ENCODE measurements around the gene PLXND1.
A peak's percentile ranks its signal among the peaks of the same experiment; 100 is the strongest.

The PLXND1 gene

DNA sequence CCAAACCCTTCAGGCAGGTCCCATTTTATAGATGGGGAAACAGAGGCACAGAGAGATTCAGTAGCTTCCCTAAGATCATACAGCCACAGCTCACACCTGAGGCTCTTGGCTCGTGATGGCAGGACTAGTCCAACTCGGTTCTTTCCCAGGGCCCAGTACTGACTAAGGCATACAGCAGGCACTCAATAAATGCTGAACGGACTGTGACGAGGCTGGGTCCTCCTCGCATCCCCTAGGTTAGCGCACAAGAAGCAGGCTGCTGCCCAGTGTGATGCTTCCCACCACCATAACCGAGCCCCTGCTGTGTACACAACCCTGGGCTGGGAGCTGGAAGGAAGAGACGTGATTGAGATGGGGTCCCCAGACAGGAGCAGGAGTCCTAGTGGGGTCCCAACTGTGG is 24.9 kb downstream of the PLXND1 start:
- no peak for DNase-seq

DNA sequence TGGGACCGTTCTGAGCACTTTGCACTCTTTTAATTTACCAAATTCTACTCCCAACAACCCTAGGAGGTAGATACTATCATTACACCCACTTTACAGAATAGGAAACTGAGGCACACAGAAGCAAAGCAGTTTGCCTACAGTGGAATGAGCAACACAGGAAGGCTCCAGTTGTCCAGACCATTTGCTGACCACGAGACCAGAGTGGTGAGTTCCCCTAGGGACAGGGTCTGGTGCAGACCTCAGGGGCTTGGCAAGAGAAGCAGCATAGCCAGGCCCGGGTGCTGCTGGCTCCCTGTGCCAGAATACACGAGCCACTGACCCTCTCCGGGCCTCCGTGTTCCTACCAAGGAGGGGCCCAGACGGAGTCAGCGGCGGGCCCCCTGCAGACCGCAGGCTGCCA is 26.5 kb downstream of the PLXND1 start:
- DNase-seq, result no peak

DNA sequence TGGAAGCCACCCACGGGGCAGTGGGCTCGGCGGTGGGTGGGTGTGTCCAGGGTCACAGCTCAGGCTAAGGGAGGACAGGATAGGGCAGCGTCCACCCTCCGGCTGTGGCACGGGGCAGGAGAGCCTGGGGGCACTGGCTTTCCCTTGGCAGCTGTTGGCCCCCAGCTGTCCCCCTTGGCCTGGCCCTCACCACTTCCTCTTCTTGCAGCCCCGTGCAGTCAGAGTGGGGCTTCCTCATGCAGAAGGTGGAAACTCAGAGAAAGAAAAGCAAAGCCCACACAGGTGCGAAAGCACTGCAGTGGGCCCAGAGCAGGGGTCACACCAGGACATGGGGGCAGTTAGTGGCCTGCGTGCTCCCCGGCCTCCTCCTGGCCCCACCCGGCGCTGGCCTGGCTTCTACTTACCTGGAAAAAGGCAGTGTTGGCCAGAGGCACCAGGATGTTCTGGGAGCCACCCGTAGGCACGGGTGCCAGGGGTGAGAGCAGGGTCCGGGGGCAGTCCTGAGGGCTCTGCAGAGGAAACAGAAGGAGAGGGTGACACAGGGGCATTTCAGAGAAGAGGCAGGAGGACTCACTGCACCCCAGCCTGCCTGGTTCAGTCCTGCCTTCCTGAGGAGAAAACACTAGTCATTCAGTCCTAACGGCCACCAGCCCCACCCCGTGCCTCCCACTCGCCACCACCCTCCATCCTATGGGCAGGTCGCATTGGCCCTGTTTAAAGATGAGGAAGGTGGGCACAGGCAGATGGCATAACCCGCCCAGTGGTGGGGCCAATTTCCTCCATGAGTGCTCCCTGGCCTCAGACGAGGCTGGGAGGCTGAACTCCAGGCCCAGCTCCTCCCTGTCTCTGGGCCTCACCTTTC is 28.3 kb downstream of the PLXND1 start:
- no peak for DNase-seq

GRCh38 chr3:129577366-129577765 is 29.1 kb downstream of the PLXND1 start:
- no peak for DNase-seq

DNA sequence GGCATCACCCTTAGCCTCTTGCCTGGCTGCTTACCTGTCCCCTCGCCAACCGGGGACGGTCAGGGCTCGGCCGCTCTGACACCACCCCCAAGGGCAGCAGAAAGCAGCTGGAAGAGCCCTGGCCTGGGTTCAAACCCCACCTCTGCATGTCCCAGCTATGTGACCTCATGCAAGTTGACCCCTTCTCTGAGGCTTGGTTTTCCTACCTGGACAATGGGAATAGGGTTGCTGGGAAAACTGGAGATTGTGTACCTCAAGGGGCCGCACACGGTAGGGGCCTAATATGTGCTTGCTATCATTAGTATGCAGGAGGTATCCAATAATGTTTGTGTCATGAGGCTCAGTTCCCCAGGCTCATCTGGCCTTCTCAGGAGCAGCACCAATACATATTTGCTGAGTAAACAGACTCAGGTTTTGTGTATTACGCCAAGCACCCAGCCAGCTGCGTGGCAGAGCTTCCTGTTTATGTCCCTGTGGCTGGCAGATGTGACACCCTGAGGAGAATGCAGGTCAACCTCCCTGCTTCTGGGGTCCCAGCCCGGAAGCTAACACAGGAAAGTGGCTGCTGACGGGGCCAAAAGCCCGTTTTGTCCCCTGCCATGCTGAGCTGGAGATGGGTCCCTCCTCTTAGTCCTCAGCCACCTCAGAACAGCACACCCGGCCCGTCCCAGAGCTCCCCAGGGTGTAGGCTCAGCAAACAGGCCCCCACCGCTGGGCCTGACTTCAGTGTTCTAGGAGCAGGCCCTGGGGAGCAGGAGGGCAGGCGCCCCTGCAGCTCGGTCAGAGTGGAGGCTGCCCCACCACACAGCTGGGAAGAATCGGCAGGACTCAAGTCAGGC is 29.7 kb downstream of the PLXND1 start:
- peak; percentile 74 for DNase-seq

DNA sequence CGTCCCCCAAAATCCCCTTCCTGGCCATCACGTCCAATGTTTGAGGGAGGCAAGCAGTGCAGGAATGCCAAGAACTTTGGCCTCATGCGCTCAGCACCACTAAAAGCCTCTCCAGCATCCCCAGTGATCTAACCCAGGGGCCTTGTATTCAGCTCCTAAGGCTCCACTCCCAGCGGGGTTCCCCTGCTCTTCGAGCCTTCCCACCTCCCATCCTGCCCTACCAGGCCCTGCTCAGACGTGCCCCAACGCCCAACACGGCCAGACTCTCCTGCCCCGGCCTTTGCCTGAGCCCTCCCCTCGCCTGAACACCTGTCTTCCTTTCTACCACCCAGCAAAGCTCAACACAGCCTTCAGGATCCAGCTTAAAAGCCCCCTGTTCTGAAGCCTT is 30.5 kb downstream of the PLXND1 start:
- no peak for DNase-seq

DNA sequence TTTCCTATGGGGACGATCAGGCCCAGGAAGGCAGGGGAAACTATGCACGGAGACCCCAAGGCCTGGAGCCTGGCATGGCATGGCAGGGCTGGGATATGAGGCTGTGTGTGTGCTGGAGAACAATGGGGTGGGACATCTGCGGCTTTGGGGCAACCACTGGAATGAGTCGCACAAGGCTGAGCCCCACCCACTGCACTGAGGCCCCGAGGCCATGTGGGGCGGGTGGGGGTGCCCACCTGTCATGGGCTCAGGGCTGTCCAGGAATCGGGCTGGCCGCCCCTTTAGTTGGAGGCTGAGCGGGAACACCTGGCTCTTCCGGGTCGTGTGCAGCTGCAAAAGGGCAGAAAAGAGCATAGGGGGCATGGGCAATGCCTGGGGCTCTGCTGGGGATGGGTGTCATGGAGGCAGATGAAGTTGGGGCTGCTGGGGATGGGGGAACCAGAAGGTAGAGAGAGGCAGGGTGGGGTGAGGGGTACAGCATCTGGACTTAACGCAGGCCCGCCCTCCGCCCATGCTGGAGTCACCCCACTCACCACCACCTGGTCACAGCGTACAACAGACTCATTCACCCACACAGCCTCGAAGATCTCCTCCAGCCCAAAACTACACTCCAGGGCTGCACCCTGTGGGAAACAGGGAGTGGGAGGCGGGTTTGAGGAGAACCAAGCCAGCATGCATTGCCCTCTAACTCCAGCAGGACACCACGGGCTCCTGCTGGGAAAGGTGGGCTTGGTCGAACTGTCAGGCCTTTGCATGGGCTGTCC is 31.1 kb downstream of the PLXND1 start:
- no peak for DNase-seq

DNA sequence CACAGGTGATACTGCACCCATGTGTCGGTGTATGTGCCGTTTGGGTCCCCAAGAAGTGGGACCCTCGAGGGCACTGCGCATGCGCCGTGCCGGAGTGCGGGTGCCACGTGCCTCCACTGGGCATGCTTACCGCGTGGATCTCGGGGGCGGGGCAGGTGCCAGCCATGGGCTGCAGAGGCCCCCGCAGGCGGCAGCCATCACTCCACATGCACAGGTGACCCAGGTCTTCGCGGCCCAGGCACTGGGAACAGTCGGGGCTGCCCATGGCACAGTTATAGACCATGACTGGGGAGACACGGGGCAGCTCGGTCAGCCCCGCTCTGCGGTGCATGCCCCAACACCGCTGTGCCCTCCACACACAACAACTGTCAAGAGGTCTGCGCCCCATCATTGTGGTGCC is 32.3 kb downstream of the PLXND1 start:
- DNase-seq, result no peak

DNA sequence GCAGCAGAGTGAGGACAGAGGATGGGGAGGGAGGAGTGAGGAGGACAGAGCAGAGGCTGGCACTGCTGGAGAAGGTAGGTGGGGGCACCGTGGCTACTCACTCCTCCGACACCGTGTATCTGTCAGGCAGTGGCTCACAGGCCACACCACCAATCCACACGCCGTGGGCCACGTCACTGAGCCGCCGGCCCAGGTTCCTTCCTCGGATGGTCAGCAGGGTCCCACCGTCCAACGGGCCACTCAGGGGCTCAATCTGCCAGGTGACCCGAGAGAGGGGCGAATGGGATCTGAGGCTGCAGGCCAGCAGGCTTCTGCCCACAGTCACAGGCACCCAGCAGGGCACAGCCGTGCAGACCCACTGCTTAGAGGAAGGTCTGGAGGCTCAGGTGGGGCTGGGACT is 33.0 kb downstream of the PLXND1 start:
- DNase-seq, result no peak

GRCh38 chr3:129572603-129573002 is 33.9 kb downstream of the PLXND1 start:
- no peak for DNase-seq

GRCh38 chr3:129571605-129572547 is 34.6 kb downstream of the PLXND1 start:
- no peak for DNase-seq

DNA sequence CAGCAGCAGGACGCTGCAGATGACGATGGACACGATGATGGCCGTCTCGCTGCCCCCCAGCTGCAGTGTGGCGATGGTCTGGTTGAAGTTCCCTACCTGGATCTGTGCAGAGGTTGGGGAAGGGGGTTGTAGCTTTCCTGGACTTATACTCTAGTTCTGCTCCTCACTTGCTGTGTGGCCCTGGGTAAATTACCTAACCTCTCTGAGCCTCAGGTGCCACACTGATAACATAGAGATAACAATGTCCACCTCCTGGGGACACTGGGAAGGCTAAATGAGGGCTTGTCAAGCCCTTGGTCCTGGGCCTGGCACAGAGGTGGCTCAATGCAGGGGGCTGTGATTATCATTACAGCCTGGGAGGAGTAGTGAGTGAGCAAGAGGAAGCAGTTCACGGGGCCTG is 36.6 kb downstream of the PLXND1 start:
- no peak for DNase-seq

DNA sequence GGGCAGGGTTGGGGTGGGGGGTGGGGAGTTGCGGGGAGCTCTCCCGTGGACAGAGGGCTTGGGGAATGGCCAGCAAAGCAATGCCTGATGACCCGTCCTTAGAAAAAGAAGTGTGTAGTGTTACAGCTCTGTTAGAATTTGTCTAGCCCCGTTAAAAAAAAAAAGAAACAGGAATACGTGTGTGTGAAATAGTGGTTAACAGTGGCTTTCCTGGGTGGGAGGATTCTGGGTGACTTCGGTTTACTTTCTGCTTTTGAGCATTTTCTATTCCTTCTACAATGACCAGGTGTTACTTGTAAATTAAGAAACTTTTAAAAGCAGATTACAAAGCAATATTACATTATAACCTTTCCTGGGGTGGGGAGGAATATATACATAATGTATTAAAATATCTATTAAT is 38.5 kb downstream of the PLXND1 start:
- no peak for DNase-seq

DNA sequence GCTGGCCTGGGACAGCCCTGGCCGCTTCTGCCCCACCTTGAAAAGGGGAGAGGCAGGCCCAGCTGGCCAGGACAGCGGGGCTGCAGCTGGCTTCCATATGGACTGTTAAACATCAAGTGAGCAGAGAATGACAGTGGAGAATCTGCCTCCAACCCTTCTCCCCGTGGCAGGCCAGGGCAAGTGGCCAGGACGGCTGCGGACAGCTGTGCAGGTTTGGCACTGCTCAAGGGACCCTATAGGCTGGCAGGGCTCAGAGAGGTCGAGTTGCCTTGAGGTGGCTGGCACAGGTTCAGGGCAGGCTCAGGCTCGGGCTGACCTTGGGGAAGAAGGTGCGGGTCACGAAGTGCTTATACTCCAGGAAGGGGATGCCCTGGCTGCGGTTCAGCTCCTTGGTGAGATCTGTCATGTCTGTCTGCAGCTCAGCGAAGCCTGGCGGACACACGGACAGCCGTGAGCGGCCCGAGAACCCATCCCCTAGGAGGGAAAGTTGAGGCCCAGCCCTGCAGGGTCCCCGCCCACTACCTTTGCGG is 39.2 kb downstream of the PLXND1 start:
- DNase-seq, result no peak

DNA sequence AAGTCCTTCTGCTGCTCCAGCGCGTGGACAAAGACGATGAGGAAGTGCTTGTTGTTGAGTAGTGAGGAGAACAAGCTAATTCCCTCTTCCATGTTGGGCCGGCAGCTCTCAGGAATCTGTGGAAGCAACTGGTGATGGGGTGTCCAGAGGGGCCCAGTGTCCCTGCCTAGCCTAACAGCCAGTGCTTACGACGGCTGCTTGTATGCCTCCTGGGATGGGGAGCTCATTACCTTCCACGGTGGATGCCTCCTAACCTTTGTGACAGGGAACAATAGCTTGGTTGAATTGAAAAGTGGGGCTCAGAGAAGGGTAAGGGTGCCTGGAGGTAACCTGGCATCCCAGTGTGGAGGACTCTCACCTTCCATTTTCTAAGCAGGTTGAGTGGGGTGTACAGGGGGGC is 40.6 kb downstream of the PLXND1 start:
- no peak for DNase-seq

DNA sequence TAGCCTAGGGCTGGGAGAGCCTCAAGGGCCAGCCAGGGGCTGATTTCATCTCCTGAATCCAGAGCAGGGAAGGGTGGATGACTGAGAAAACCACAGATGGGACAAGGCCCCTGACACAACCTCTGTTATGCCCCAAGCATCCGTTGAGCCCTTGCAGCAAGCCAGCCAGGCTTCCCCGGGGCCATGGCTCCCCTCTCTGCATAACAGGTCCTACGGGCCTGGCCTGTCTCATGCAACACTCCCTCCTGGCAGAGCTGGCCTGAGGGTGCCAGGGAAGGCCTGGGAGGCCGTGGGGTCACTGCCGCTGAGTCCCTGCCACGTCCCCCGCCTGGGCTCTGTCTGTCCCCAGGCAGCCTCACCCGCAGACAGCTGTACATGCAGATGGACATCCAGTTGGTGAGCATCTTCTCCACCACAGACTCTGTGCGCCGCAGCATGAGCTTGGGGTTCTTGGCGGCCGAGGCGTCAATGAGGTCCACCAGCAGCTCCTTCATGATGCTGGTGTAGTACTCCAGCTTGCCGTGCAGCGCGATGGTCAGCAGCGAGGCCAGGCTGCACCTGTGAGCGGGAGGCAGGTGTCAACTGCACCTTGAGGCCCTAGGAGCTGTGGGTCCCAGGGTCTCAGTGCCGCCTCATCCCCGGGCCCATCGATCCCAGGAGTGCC is 41.4 kb downstream of the PLXND1 start:
- no peak for DNase-seq

DNA sequence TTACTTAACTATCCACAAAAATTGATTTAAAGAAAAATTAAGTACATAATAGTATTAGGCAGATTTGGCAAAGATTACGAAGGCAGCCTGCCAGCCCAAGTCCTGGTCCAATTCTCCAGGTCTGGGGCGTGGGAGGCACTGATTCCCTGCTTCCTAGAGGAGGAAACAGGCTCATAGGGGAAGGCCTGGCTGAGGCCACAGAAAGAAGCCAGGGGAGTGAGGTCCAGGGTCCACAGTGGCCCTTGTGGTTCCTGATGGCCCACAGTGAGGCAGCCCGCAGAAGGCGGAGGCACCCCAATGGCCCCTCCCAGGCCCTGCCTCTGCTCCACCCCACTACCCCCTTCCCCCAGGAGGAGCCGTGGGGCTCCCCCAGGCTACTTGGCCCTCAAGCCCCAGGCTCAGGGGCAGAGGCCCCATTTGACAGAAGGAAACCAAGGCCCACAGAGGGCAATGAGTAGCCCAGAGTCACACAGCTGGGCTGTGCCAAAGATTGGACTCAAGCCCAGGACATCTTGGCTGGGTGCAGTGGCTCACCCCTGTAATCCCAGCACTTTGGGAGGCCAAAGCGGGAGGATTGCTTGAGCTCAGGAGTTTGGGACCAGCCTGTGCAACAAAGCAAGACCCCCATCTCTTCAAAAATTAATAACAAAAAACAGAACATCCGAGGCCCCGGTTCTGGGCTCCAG is 42.5 kb downstream of the PLXND1 start:
- DNase-seq, result no peak

DNA sequence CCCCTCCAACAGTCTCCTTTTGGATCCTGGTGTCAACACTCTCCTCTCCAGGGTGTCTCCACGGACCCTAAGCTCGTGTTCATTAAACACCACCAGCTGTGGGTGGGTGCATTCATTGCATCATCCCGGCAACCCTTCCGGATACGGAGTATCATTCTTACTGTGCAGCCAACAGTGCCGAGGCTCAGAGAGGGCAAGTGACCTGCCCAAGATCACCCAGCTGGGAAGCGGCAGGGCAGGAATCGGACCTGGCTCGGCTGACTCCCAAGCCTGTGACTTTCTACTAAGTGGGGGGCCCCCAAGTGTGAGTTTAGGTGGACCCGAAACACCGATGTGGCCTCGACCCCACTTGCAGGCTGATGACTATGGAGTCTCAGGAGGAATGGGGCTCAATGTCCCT is 43.1 kb downstream of the PLXND1 start:
- no peak for DNase-seq

DNA sequence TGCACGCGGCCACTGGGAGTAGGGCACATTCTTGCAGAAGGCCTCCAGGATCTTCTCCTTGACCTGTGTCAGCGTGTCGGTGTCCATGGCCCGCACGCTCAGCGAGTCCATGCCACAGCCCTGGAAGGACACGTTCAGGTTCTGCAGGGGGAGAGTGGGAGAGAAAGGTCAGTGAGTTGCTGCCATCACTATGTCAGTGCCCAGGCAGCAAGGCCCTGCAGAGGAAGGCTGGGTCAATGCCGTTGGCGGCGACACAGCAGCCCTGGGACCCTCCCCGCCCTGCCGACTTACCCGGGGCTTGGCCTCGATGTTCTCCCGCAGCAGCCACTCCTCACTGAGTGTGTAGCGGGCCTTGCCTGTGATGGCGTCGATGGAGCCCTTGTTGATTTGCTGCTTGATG is 43.7 kb downstream of the PLXND1 start:
- no peak for DNase-seq

DNA sequence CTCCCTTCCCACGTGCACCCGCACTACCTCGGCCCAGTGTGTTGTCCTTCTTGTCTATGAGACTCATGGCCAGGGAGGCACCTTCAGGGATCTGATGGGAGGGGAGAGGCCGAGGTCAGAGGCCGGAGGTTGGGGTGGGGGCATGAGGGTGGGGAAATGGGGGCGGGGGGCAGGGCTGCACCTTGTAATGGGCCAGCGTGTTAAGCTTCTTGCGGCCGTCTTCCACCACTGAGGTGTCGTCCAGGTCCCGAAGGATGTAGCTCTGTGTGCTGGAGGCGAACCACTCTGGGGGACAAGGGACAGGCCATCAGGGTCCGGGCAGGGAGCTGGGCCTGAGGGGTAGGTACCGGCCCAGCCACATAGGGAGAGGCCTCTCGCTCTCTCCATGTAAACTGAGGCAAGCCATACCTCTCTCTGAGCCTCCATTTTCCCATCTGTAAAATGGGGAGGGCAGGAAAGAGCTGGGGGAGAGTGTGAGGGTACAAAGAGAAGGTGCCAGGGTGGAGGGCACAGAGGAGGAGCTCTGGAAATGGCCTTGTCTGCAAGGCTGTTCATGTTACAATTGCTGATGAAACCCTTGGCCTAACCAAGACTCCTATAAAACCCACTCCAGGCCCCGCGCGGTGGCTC is 44.7 kb downstream of the PLXND1 start:
- no peak for DNase-seq

Data from activated effector memory CD4-positive, alpha-beta T cell treated with Interleukin-2 at 50 U/mL for 16 hours (primary cell).